KMS-11 (cell line): ENCODE measurements around the gene ATL2.

Source experiments
- H2AFZ ChIP-seq: fragments of 200-600 bp; sonication (generic); 2 replicates; pipeline ENCODE4 v1.6.1; 2016; ENCODE audit warnings: antibody characterized with exemption, mixed run types, low read depth
- H3K27ac ChIP-seq: fragments of 200-600 bp; sonication (generic); 2 replicates; pipeline ENCODE4 v1.6.1; 2016; ENCODE audit warnings: mild to moderate bottlenecking, mixed run types
- H3K27me3 ChIP-seq: fragments of 200-600 bp; sonication (generic); 2 replicates; pipeline ENCODE4 v1.6.1; 2017; ENCODE audit warnings: mild to moderate bottlenecking, low read depth, mixed run types, moderate library complexity; ENCODE audit not compliant: insufficient read depth
- H3K36me3 ChIP-seq: fragments of 200-600 bp; sonication (generic); 2 replicates; pipeline ENCODE4 v1.6.1; 2017; ENCODE audit warnings: mild to moderate bottlenecking, mixed run types; ENCODE audit not compliant: insufficient read depth
- H3K4me1 ChIP-seq: fragments of 200-600 bp; sonication (generic); 2 replicates; pipeline ENCODE4 v1.6.1; 2016; ENCODE audit warnings: mild to moderate bottlenecking, low read depth, mixed run types; ENCODE audit not compliant: poor library complexity, severe bottlenecking
- H3K4me2 ChIP-seq: fragments of 200-600 bp; sonication (generic); 2 replicates; pipeline ENCODE4 v1.7.0; 2016; ENCODE audit warnings: mild to moderate bottlenecking, mixed run types
- H3K4me3 ChIP-seq: fragments of 200-600 bp; sonication (generic); IDR thresholded peaks from 2 replicates; pipeline ENCODE4 v1.6.1; 2017; ENCODE audit warnings: low read depth, low read length, mixed read lengths; ENCODE audit not compliant: insufficient read depth
- H3K79me2 ChIP-seq: fragments of 200-600 bp; sonication (generic); 2 replicates; pipeline ENCODE4 v1.6.1; 2016; ENCODE audit warnings: low read depth, mixed run types; ENCODE audit not compliant: insufficient read depth
- H3K9ac ChIP-seq: fragments of 200-600 bp; sonication (generic); 2 replicates; pipeline ENCODE4 v1.6.1; 2016; ENCODE audit warnings: mild to moderate bottlenecking, mixed run types
- H4K20me1 ChIP-seq: fragments of 200-600 bp; sonication (generic); 2 replicates; pipeline ENCODE4 v1.6.1; 2016; ENCODE audit warnings: mild to moderate bottlenecking, mixed run types; ENCODE audit not compliant: insufficient read depth
- CTCF ChIP-seq: fragments of 200-600 bp; sonication (generic); conservative IDR thresholded peaks from 2 replicates; pipeline ENCODE4 v1.6.1; 2017; ENCODE audit warnings: low read depth, mild to moderate bottlenecking, antibody characterized with exemption, low read length, moderate library complexity, mixed read lengths

ATL2 gene

GRCh38 chr2:38308821-38309220 lies 68.3 kb downstream of the ATL2 start:
- H3K27ac ChIP-seq: no peak overlapping the region
- no peaks in the 10 kb centered on the region for H3K27me3 ChIP-seq
- peaks cover 5% of the 10 kb centered on the region; the same call in 1 of the 2 replicates for H3K36me3 ChIP-seq
- no peak overlapping the region for H2AFZ ChIP-seq
- H3K79me2 ChIP-seq: peaks cover 6% of the 10 kb centered on the region; the same call in 1 of the 2 replicates
- no peak overlapping the region for H3K4me2 ChIP-seq
- TF ChIP-seq CTCF: no peak
- no peaks in the 10 kb centered on the region for H4K20me1 ChIP-seq
- H3K9ac ChIP-seq: no peak overlapping the region
- H3K4me1 ChIP-seq: peaks cover 28% of the 10 kb centered on the region
- H3K4me3 ChIP-seq: no peak overlapping the region

GRCh38 chr2:38301969-38302702 lies 74.9 kb downstream of the ATL2 start:
- H3K27ac ChIP-seq: peak overlapping the region; percentile 25; the same call in 1 of the 2 replicates
- H3K4me2 ChIP-seq: peak overlapping the region; percentile 37
- TF ChIP-seq CTCF: no peak
- H2AFZ ChIP-seq: no peak overlapping the region
- H3K4me1 ChIP-seq: peaks cover 49% of the 10 kb centered on the region
- H3K79me2 ChIP-seq: peaks cover 13% of the 10 kb centered on the region; the same call in 1 of the 2 replicates
- no peaks in the 10 kb centered on the region for H4K20me1 ChIP-seq
- peaks cover 5% of the 10 kb centered on the region; the same call in 1 of the 2 replicates for H3K36me3 ChIP-seq
- no peak overlapping the region for H3K4me3 ChIP-seq
- no peaks in the 10 kb centered on the region for H3K27me3 ChIP-seq
- no peak overlapping the region for H3K9ac ChIP-seq

GRCh38 chr2:38301340-38301968 lies 75.6 kb downstream of the ATL2 start:
- H3K27ac ChIP-seq: peak overlapping the region; percentile 25; the same call in 1 of the 2 replicates
- peaks cover 49% of the 10 kb centered on the region for H3K4me1 ChIP-seq
- peaks cover 12% of the 10 kb centered on the region; the same call in 1 of the 2 replicates for H3K79me2 ChIP-seq
- peak overlapping the region; percentile 37 for H3K4me2 ChIP-seq
- H4K20me1 ChIP-seq: no peaks in the 10 kb centered on the region
- TF ChIP-seq CTCF: no peak
- no peak overlapping the region for H2AFZ ChIP-seq
- H3K9ac ChIP-seq: no peak overlapping the region
- H3K27me3 ChIP-seq: no peaks in the 10 kb centered on the region
- H3K4me3 ChIP-seq: no peak overlapping the region
- H3K36me3 ChIP-seq: peaks cover 10% of the 10 kb centered on the region; the same call in 1 of the 2 replicates

GRCh38 chr2:38298539-38298938 lies 78.5 kb downstream of the ATL2 start:
- Histone ChIP-seq H3K36me3 (peaks cover 12% of the 10 kb centered on the region; the same call in 1 of the 2 replicates), H3K79me2 (peaks cover 7% of the 10 kb centered on the region; the same call in 1 of the 2 replicates), H3K27me3 (no peaks in the 10 kb centered on the region), H3K27ac (no peak overlapping the region), H3K4me3 (no peak overlapping the region), H2AFZ (no peak overlapping the region), H3K4me2 (no peak overlapping the region), H4K20me1 (no peaks in the 10 kb centered on the region), H3K9ac (no peak overlapping the region), H3K4me1 (peaks cover 32% of the 10 kb centered on the region)
- TF ChIP-seq CTCF: no peak
